Natural killer cell (primary cell): ENCODE results near the gene PNLIPRP3. TPM values are rescaled to one million over a fixed set of nuclear protein-coding genes. Genes with fewer than 3 reads are reported as not detected.

ENCODE experiments used
- ATAC-seq, 3 donors: fragments of 150-1000 bp in 2 of 3; fragments of 200-7000 bp in 1 of 3; cut with Tn5 transposase; 1 replicate in 1 of 3; 2 replicates in 2 of 3; pipeline ENCODE4 v1.10.0; 2021; ENCODE audit warnings: mild to moderate bottlenecking in 2 of 3, moderate library complexity in 2 of 3
- DNase-seq, 2 donors: peaks; one replicate each; pipeline versions ENCODE4 v3.0.0 to v3.0.0-alpha.2; 2013 to 2021; ENCODE audit warnings: mixed read lengths in 1 of 2
- H3K27ac ChIP-seq: one replicate; pipeline ENCODE4 v1.5.1; 2013; ENCODE audit warnings: mild to moderate bottlenecking, low read length
- H3K27me3 ChIP-seq: one replicate; pipeline ENCODE4 v1.6.1; 2013; ENCODE audit warnings: low read length; ENCODE audit not compliant: control insufficient read depth, insufficient read depth
- H3K36me3 ChIP-seq: one replicate; pipeline ENCODE4 v1.6.1; 2013; ENCODE audit warnings: low read length; ENCODE audit not compliant: control insufficient read depth, insufficient read depth
- H3K4me1 ChIP-seq: one replicate; pipeline ENCODE4 v1.6.1; 2013; ENCODE audit warnings: low read length; ENCODE audit not compliant: control insufficient read depth, insufficient read depth
- H3K4me3 ChIP-seq: one replicate; pipeline ENCODE4 v1.5.1; 2013; ENCODE audit warnings: low read length
- H3K9me3 ChIP-seq: one replicate; pipeline ENCODE4 v1.6.1; 2013; ENCODE audit warnings: low read length; ENCODE audit not compliant: control insufficient read depth, insufficient read depth
- H3K27ac Mint-ChIP-seq, 2 donors: one replicate each; pipeline ENCODE4 v1.8.0; 2022; ENCODE audit warnings: mild to moderate bottlenecking in 2 of 2, mixed read lengths in 2 of 2, moderate library complexity in 1 of 2
- H3K27me3 Mint-ChIP-seq, 2 donors: one replicate each; pipeline ENCODE4 v1.8.0; 2022; ENCODE audit warnings: low read depth in 2 of 2, mixed read lengths in 2 of 2
- H3K36me3 Mint-ChIP-seq: one replicate; pipeline ENCODE4 v1.8.0; 2022; ENCODE audit warnings: mixed read lengths
- H3K4me1 Mint-ChIP-seq, 2 donors: one replicate each; pipeline ENCODE4 v1.8.0; 2022; ENCODE audit warnings: mixed read lengths in 2 of 2
- H3K4me3 Mint-ChIP-seq: one replicate; pipeline ENCODE4 v1.8.0; 2022; ENCODE audit warnings: mild to moderate bottlenecking, moderate library complexity, mixed read lengths
- H3K9me3 Mint-ChIP-seq, 2 donors: one replicate each; pipeline ENCODE4 v1.8.0; 2022; ENCODE audit warnings: mixed read lengths in 2 of 2
- WGBS: methylation state at CpG from one replicate; pipeline ENCODE4 v1.1.7; 2013; ENCODE audit warnings: missing lambda C conversion rate; ENCODE audit not compliant: insufficient coverage; 5-methylcytosine and 5-hydroxymethylcytosine counted together
- intact Hi-C: fragments of 100-400 bp; cut with micrococcal nuclease; formaldehyde crosslinking; loops from one replicate; pipeline ENCODE4 v1.14.2; 2022
- total RNA-seq, 4 donors: library from RNA; stranded (reverse); fragments of 120-200 nt in 1 of 4; gene quantifications; one replicate each; pipeline versions ENCODE4 v1.2.3 to v1.2.4, GENCODE V29; 2013 to 2022
- TF ChIP-seq, protein P1 (sequence below): fragments of 200-600 bp; IDR thresholded peaks from one replicate; pipeline ENCODE4 v1.8.0; 2022; ENCODE audit warnings: antibody characterized with exemption

Gene PNLIPRP3
- total RNA-seq, 3 donors from 2014 or later (not counting 1 experiment from before 2014, with no cell fraction given), result not detected

DNA sequence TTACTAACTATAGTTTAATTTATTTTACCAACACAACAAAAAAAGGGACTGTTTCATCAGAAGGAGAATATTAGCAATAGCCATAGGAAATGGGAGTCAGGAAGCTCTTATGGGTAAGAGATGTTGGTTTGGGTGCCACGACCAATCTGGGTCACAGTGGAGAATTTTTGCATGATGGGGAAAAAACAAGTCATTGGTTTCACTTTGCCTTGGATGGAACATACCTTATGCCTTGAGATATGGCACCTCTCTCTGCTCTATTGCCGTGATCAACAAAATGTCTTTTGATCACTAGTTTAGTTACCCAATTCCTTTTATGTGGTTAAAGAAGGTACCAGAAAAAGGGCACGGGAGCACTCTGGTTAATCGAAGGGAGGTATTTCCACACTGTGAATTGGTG lies 48.2 kb downstream of the PNLIPRP3 start:
- no peaks in the 10 kb centered on the region for H3K9me3 ChIP-seq
- H3K36me3 ChIP-seq, result no peaks in the 10 kb centered on the region
- no peaks in the 10 kb centered on the region for H3K27me3 Mint-ChIP-seq
- H3K27ac Mint-ChIP-seq, result no peak overlapping the region
- DNase-seq, result no peak
- WGBS, result 45% methylated on average over 3 of the region's 4 CpGs
- H3K36me3 Mint-ChIP-seq, result no peaks in the 10 kb centered on the region
- H3K9me3 Mint-ChIP-seq, result peaks cover 0 to 4% of the 10 kb centered on the region in 2 donors
- TF ChIP-seq, protein P1, sequence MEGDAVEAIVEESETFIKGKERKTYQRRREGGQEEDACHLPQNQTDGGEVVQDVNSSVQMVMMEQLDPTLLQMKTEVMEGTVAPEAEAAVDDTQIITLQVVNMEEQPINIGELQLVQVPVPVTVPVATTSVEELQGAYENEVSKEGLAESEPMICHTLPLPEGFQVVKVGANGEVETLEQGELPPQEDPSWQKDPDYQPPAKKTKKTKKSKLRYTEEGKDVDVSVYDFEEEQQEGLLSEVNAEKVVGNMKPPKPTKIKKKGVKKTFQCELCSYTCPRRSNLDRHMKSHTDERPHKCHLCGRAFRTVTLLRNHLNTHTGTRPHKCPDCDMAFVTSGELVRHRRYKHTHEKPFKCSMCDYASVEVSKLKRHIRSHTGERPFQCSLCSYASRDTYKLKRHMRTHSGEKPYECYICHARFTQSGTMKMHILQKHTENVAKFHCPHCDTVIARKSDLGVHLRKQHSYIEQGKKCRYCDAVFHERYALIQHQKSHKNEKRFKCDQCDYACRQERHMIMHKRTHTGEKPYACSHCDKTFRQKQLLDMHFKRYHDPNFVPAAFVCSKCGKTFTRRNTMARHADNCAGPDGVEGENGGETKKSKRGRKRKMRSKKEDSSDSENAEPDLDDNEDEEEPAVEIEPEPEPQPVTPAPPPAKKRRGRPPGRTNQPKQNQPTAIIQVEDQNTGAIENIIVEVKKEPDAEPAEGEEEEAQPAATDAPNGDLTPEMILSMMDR, result no peak
- no peak overlapping the region for H3K27ac ChIP-seq
- no peaks in the 10 kb centered on the region for H3K4me1 ChIP-seq
- no peaks in the 10 kb centered on the region for H3K27me3 ChIP-seq
- no peak overlapping the region for H3K4me3 Mint-ChIP-seq
- no peaks in the 10 kb centered on the region for H3K4me1 Mint-ChIP-seq
- no peak overlapping the region for H3K4me3 ChIP-seq
- intact Hi-C loops, result no loop called here
- ATAC-seq, result no peak

DNA sequence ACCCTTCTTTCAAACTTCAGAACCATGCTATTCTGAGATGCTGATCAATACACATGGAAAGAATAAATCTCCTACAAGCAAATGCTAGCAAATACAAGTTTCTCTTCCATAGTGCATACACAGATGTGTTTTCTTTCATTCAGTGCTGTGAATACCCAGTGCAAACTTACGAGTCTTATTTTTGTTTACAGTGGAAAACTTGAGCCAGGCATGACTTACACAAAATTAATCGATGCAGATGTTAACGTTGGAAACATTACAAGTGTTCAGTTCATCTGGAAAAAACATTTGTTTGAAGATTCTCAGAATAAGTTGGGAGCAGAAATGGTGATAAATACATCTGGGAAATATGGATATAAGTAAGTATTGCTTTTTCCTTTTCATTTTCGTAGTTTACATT lies 48.8 kb downstream of the PNLIPRP3 start:
- TF ChIP-seq, protein P1, result no peak
- H3K27ac Mint-ChIP-seq, result no peak overlapping the region
- H3K27me3 Mint-ChIP-seq, result no peaks in the 10 kb centered on the region
- WGBS, result 90% methylated on average over 3 of the region's 4 CpGs
- Histone ChIP-seq H3K27me3 (no peaks in the 10 kb centered on the region), H3K4me1 (no peaks in the 10 kb centered on the region), H3K27ac (no peak overlapping the region), H3K4me3 (no peak overlapping the region), H3K9me3 (no peaks in the 10 kb centered on the region), H3K36me3 (no peaks in the 10 kb centered on the region)
- ATAC-seq (no peak), DNase-seq (no peak)
- no peaks in the 10 kb centered on the region for H3K4me1 Mint-ChIP-seq
- intact Hi-C loops, result no loop called here
- H3K9me3 Mint-ChIP-seq, result peaks cover 0 to 6% of the 10 kb centered on the region in 2 donors
- H3K4me3 Mint-ChIP-seq, result no peak overlapping the region
- no peaks in the 10 kb centered on the region for H3K36me3 Mint-ChIP-seq

DNA sequence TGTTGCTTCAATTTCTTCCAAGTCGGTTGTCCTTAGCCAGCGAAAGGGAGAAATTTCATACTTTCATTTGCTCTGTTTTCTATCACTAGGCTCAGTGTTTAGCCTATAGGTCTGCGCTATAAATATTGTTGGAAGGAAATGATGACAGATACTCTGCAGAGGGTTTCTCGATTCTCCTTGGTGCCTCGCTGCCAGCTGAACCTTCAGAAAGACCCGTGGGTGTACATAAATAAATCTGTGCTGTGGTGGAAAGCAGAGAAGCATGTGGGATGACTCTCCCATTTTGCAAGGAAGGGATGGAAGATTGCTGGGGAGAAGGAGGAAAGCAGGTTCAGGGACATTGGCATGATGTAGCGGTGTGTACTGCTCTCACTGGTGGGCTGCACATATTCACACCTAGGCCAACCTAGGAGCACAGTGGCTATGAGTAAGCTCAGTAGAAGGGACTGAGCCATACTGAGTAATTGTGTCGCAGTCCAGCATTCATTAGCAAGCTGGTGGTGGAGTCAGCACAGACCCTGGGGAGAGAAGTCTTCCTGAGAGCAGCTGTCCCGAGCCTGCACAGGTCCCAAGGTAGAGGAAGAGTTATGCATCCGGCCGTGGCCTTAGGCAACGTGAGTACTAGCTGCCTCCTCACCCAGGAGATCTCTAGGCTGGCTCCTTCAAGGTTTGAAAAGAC lies 50.5 kb downstream of the PNLIPRP3 start:
- H3K9me3 Mint-ChIP-seq, result peaks cover 0 to 8% of the 10 kb centered on the region in 2 donors
- TF ChIP-seq, protein P1, result no peak
- H3K4me3 Mint-ChIP-seq, result no peak overlapping the region
- ATAC-seq (no peak), DNase-seq (no peak)
- intact Hi-C loops, result no loop called here
- Histone ChIP-seq H3K27ac (no peak overlapping the region), H3K4me3 (no peak overlapping the region), H3K4me1 (no peaks in the 10 kb centered on the region), H3K9me3 (no peaks in the 10 kb centered on the region), H3K36me3 (no peaks in the 10 kb centered on the region), H3K27me3 (no peaks in the 10 kb centered on the region)
- H3K4me1 Mint-ChIP-seq, result no peaks in the 10 kb centered on the region
- H3K36me3 Mint-ChIP-seq, result no peaks in the 10 kb centered on the region
- H3K27me3 Mint-ChIP-seq, result no peaks in the 10 kb centered on the region
- H3K27ac Mint-ChIP-seq, result no peak overlapping the region
- 73% methylated on average over 12 of the region's 12 CpGs for WGBS
